GM19043 (cell line): ENCODE results near the gene STAG3.
A peak's percentile ranks its signal among the peaks of the same experiment; 100 is the strongest.
"Not testable (repeated sequence)": the region's sequence is repeated elsewhere in the genome, so short reads cannot be mapped to it uniquely, and the experiment has no call there.

Source experiments
- ATAC-seq: cut with Tn5 transposase; IDR thresholded peaks from one replicate; pipeline ENCODE4 v1.9.1; 2021; ENCODE audit warnings: low read depth; ENCODE audit not compliant: unreplicated experiment

Gene STAG3, protein sequence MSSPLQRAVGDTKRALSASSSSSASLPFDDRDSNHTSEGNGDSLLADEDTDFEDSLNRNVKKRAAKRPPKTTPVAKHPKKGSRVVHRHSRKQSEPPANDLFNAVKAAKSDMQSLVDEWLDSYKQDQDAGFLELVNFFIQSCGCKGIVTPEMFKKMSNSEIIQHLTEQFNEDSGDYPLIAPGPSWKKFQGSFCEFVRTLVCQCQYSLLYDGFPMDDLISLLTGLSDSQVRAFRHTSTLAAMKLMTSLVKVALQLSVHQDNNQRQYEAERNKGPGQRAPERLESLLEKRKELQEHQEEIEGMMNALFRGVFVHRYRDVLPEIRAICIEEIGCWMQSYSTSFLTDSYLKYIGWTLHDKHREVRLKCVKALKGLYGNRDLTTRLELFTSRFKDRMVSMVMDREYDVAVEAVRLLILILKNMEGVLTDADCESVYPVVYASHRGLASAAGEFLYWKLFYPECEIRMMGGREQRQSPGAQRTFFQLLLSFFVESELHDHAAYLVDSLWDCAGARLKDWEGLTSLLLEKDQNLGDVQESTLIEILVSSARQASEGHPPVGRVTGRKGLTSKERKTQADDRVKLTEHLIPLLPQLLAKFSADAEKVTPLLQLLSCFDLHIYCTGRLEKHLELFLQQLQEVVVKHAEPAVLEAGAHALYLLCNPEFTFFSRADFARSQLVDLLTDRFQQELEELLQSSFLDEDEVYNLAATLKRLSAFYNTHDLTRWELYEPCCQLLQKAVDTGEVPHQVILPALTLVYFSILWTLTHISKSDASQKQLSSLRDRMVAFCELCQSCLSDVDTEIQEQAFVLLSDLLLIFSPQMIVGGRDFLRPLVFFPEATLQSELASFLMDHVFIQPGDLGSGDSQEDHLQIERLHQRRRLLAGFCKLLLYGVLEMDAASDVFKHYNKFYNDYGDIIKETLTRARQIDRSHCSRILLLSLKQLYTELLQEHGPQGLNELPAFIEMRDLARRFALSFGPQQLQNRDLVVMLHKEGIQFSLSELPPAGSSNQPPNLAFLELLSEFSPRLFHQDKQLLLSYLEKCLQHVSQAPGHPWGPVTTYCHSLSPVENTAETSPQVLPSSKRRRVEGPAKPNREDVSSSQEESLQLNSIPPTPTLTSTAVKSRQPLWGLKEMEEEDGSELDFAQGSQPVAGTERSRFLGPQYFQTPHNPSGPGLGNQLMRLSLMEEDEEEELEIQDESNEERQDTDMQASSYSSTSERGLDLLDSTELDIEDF

GRCh38 chr7:100177045-100178001 lies at the start of gene STAG3, which contains the start of gene GPC2:
Gene STAG3, plus strand, starts transcription at chr7:100177918. Its CDS starts 2,639 bp downstream, at chr7:100180557.
Gene GPC2, minus strand, starts transcription at chr7:100177381. Its CDS starts 182 bp downstream, at chr7:100177199.
- ATAC-seq: peak; percentile 77

GRCh38 chr7:100128637-100128963 lies 49.1 kb upstream of the STAG3 start:
- no peak for ATAC-seq

DNA sequence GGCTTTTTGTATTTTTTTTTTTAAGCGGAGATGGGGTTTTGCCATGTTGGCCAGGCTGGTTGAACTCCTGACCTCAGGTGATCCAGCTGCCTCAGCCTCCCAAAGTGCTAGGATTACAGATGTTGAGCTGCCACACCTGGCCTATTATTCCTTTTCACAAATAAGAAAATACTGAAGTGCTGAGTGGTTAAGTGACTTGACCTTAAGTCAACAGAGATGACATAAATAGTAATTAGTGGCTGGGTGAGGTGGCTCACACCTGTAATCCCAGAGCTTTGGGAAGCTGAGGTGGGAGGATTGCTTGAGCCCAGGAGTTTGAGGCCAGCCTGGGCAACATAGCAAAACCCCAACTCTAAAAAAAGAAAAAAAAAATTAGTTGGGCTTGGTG lies 47.5 kb upstream of the STAG3 start:
- ATAC-seq: not testable (repeated sequence)

DNA sequence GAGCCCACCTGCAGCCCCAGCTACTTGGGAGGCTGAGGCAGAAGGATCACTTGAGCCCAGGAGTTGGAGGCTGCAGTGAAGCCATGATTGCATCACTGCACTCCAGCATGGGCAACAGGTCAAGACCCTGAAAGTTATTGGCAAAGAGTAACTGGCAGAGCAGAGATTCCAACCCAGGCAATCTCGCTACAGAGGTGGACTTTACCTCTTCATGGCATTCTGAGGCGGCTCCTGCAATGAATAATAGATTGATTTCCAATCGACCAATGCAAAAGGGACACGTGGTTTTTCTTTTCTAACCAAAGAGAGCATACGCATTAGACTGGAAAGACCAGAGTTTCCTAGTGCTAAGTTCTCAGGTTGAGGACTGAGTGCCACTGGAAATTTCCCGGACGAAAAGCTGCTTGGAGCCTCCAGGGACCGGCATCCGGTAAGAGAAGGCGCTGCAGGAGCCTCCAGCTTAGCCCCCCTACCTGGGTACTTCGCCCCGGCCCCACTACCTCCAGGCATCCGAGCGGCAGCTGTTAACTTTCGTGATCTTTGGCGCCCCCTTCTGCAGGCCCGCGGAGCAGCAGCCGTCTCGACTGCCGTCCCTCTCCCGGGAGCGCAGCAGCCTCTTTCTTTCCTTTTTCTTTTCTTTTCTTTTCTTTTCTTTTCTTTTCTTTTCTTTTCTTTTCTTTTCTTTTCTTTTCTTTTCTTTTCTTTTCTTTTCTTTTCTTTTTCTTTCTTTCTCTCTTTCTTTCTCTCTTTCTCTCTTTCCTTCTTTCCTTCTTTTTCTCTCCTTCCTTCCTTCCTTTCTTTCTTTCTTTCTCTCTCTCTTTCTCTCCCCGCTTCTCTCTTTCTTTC lies 46.9 kb upstream of the STAG3 start:
- no peak for ATAC-seq

DNA sequence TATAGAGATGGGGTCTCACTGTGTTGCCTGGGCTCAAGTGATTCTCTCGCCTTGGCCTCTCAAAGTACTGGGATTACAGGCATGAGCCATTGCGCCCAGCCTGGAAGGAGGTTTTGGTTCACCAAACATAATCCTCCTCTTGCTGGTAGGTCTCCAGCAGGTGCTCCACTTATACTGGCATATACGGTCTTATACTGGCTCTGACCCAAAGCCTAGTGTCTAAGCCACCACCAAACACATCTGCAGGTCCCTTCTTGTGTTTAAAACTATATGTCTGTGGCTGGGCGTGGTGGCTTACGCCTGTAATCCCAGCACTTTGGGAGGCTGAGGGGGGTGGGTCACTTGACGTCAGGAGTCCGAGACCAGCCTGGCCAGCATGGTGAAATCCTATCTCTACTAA lies 45.6 kb upstream of the STAG3 start:
- no peak for ATAC-seq

DNA sequence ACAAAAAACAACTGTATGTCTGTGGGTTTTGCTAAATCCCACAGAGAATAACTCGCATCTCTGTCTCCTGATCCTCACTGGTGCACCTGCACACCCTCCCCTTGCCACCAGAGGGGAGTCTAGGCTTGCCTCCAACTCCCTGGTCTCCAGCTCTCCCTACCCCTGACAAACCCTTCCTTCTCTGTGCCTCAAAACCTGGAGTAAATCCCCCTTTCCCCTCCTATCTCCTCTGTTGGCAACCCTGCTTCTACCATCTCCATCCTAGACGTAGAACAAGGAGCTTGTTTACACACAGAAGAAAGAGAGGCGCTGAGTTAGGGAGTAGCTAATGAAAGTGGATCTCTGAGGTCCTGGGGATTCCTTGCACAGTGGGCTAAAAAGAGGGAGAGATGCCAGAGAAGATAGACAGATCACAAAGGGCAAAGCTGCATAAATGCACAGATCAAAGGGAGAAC lies 45.0 kb upstream of the STAG3 start:
- ATAC-seq: no peak

DNA sequence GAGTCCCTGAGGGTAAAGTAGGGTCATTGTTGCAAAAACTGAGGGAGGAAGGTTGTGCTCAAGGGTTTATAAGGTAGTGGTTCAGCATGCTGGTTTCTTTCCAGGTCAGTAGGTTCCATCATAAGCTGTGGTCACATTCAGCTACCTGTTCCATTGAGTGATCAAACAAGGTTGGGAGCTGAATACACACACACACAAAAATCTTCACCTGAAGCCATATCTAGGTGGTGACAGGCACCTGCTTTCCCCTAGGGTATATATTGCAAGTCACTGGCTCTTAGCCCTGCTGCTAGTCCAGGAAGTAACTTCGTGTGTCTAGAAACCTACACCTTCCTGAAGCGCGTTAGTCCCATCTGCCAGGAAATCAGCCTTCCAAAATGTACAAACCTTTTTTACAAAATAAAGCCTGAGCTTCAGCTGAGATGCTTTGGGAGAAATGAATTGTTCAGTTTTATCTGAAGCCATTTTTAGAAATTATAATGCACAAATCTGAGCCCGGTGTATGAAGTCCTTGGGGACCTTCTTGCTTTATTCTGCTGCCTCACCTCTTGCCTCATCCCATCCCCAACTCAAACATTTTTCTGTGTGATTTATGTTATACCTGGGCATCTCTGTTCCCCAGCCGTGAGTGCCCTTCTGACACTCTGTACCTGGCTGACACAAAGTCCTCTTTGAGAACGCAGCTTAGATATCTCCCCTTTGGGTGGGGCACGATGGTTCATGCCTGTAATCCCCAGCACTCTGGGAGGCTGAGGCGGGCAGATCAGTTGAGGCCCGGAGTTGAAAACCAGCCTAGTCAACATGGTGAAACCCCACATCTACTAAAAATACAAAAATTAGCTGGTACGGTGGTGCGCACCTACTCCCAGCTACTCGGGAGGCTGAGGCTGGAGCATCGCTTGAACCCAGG lies 39.6 kb upstream of the STAG3 start:
- ATAC-seq: no peak

- no peak for ATAC-seq
These were observed 36.2 kb upstream of the STAG3 start for GRCh38 chr7:100141555-100141949.

GRCh38 chr7:100142461-100142860 lies 35.3 kb upstream of the STAG3 start:
- no peak for ATAC-seq

DNA sequence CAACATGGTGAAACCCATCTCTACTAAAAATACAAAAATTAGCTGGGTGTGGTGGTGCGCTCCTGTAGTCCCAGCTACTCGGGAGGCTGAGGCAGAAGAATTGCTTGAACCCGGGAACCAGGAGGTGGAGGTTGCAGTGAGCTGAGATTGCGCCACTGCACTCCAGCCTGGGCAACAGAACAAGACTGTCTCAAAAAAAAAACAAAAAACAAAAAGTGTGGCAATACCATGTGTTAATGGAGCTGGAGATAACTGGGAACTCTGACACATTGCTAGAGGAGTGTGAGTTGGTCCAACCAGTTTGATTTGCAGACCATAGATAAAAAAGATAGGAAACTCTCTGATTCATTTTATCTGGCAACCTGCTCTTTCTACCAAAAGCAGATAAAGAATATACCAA lies 31.4 kb upstream of the STAG3 start:
- not testable (repeated sequence) for ATAC-seq

DNA sequence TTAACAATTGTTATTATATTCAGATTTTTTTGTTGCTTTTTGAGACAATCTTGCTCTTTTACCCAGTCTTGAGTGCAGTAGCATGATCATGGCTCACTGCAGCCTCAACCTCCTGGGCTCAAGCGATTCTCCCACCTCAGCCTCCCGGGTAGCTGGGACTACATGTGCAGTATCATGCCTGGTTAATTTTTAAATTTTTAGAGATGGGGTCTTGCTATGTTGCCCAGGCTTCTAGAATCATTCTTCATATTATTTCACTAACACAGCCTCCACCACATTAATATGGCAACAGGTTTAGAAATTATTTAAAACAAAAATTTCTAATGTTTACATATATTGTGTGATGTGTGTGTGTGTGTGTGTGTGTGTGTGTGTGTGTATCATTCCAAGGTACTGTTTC lies 30.4 kb upstream of the STAG3 start:
- no peak for ATAC-seq

DNA sequence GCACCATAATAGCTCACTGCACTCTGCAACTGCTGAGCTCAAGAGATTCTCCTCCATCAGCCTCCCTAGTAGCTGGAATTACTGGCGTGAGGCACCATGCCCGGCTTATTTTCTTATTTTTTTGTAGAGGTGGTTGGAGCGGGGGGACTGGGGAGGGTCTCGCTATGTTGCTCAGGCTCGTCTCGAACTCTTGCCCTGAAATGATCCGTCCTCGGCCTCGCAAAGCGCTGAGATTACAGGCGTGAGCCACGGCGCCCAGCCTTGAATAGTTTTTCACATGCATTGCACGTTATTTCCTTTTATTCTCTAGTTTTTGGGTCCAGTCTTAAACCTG lies 29.5 kb upstream of the STAG3 start:
- ATAC-seq: no peak

DNA sequence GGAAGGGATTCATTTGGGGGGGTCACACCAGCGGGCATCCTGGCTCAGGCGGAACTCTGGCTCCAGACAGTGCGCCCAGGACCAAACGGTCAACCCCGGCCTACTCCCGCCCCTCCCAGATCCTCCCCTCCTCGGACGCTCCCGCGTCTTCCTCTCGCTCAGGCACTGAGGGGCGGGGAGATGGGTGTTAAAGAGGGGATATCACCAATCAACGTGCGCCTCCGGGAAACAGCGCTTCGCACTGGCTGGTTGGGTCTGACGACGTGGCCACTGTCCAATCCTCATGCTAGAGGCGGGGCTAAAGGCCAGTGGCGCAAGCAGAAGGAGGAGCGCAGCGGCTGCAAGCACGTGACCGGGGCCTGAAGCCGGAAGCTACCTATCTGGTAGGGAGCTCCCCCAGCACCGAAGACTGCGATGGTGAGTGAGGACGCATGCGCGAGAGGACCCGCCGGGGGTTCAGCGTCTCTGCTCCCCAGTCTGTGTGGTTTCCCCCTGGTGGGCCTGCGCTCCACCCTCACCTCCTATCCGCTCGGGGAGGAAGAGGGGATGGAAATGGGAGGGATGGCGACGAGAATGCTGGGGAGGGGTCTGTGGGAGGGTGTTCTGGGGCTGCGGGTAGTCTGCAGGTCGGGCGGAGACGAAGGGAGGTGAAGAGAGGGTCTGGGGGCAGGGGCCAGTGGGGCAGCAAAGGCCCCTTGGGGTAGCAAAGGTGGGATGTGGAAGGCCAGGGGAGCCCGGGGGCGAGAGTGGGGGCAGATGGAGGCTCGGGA lies 29.0 kb upstream of the STAG3 start, which contains the start of gene LAMTOR4:
Gene LAMTOR4, plus strand, starts transcription at position 360 of the 770 bp plus-strand sequence. Its CDS starts 55 bp downstream, at position 415.
- ATAC-seq: peak; percentile 95

DNA sequence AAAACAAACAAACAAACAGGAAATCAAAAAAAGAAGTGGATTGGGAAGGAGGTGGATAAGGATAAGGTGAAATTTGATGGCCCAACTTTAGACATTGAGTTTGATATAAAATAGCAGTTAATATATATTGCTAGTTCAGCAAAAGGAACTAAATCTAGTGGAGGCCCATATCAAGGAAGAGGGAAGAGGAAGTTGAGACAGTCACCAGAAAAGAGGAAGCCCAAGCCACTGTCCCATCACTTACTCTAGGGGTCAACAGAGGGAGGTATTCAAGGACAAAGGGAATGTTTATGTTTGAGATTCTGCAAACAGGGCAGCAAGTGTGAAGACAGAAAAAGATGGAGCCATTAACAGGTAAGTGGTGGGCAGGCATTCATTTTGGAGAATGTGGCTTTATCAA lies 25.3 kb upstream of the STAG3 start:
- ATAC-seq: no peak

DNA sequence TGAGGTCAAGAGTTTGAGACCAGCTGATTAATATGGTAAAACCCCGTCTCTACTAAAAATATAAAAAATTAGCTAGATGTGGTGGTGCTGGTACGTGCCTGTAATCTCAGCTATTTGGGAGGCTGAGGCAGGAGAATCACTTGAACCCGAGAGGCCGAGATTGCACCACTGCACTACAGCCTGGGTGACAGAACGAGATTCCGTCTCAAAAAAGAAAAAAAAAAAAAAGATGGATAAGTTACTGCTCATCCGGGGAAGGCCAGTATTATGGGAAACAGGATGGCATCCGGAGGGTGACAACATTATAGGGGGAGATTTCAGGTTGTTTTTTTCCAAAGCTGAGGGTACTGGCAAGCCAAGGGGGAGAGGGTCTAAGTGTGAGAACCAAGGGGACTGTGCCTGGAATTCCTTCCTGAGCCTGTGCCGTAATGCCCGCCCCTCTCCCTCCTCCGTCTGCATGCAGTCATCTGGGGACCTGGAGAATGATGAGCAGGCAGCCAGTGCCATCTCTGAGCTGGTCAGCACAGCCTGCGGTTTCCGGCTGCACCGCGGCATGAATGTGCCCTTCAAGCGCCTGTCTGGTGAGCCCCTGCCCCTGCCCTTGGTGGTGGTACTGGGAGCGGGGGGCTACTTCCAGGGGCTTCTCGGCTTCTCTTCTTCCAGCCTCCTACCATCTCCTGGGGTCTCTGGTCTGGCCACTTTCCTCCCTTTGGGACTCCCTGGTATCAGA lies 24.6 kb upstream of the STAG3 start:
- no peak for ATAC-seq

DNA sequence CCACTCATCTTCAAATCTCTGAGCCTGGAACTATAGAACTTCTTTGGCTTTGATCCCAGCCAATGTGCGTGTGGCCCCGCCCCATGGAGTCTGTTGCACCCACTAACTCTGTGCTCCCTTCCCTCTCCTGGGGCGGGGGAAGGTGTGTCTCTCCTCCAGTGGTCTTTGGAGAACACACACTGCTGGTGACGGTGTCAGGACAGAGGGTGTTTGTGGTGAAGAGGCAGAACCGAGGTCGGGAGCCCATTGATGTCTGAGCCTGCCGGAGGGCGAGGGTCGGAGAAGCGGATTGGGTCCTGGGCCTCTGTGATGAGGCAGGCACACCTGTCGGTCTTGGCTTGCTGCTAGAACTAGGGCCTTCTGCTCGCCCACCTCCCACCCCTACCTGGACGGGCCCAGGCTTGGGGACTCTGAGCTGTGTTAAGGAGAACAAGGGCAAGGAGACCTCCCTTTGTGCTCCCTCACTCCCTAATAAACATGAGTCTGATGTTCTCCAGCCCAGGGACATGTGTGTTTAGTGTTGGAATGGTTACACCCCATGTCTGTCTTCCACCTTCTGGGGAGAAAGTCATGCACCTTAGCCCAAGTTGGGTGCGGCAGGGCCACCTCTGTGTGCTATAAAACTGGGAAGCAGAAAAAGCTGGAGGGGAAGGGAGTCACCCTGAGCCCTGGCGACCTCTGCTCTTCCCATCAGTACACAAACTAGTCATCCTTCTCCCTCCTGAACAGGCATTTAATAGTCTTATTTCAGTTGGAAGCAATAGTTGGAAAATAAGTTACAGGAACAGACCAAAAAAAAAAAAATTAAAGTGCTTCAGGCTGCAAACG lies 23.8 kb upstream of the STAG3 start:
- ATAC-seq: no peak
